Measurements from ENCODE around the gene C19orf25.
"Not testable (repeated sequence)": the region's sequence is repeated elsewhere in the genome, so short reads cannot be mapped to it uniquely, and the experiment has no call there.

The C19orf25 gene

GRCh38 chr19:1481893-1482360, 2.9 kb upstream of the C19orf25 start:
- no peak overlapping the region for H3K4me3 ChIP-seq (ENCODE audit: low read length)
- TF ChIP-seq CTCF (conservative IDR thresholded peaks at IDR 0.05; ENCODE audit: low read depth, low read length) = no peak
- DNase-seq (ENCODE audit: low read depth) = no peak

- no peak for DNase-seq (ENCODE audit: low read depth)
- TF ChIP-seq CTCF (conservative IDR thresholded peaks at IDR 0.05; ENCODE audit: low read depth, low read length) = no peak
- H3K4me3 ChIP-seq (ENCODE audit: low read length) = no peak overlapping the region
These were observed 2.3 kb upstream of the C19orf25 start for GRCh38 chr19:1481224-1481892.

- not testable (repeated sequence) for DNase-seq (ENCODE audit: low read depth); H3K4me3 ChIP-seq (ENCODE audit: low read length)
These were observed 2.0 kb downstream of the C19orf25 start for GRCh38 chr19:1477056-1477455.

- H3K4me3 ChIP-seq (ENCODE audit: low read length) = no peak overlapping the region
- no peak for DNase-seq (ENCODE audit: low read depth)
- TF ChIP-seq CTCF (conservative IDR thresholded peaks at IDR 0.05; ENCODE audit: low read depth, low read length) = no peak
These were observed 3.1 kb downstream of the C19orf25 start for GRCh38 chr19:1475751-1476437.

GRCh38 chr19:1474765-1475351, 4.2 kb downstream of the C19orf25 start:
- no peak for DNase-seq (ENCODE audit: low read depth)
- H3K4me3 ChIP-seq (ENCODE audit: low read length) = no peak overlapping the region
- TF ChIP-seq CTCF (conservative IDR thresholded peaks at IDR 0.05; ENCODE audit: low read depth, low read length) = no peak

GRCh38 chr19:1474011-1474764, 4.8 kb downstream of the C19orf25 start:
- no peak overlapping the region for H3K4me3 ChIP-seq (ENCODE audit: low read length)
- DNase-seq (ENCODE audit: low read depth) = no peak
- no peak for TF ChIP-seq CTCF (conservative IDR thresholded peaks at IDR 0.05; ENCODE audit: low read depth, low read length)
